Pancreas (tissue), 10 donors: ENCODE data around the gene DDX54. TPM values are rescaled to one million over a fixed set of nuclear protein-coding genes. Genes with fewer than 3 reads are reported as not detected.
A peak's percentile ranks its signal among the peaks of the same experiment; 100 is the strongest.

Source experiments
- ATAC-seq, 4 donors: fragments of 200-7000 bp; cut with Tn5 transposase; one replicate each; pipeline versions ENCODE4 v1.8.0 to v1.9.1; 2020; ENCODE audit warnings: mild to moderate bottlenecking in 4 of 4, moderate library complexity in 4 of 4
- DNase-seq, 6 donors: peaks; one replicate each; pipeline ENCODE4 v3.0.0-alpha.2; 2020
- FAIRE-seq: peaks from 2 replicates; lab custom pipeline; 2012; peaks lifted over from hg19 to GRCh38; lab: Jason Lieb, UNC
- H3K27ac ChIP-seq, 4 donors: fragments of 200-600 bp; sonication (generic); 1 replicate in 3 of 4; 2 replicates in 1 of 4; pipeline versions ENCODE4 v1.5.0 to v1.8.0; 2020
- H3K27me3 ChIP-seq, 4 donors: fragments of 200-600 bp; one replicate each; pipeline ENCODE4 v1.8.0; 2021
- H3K36me3 ChIP-seq, 3 donors: fragments of 200-600 bp; sonication (generic) in 1 of 3; one replicate each; pipeline versions ENCODE4 v1.5.0 to v1.8.0; 2020 to 2021
- H3K4me1 ChIP-seq, 3 donors: fragments of 200-600 bp; one replicate each; pipeline ENCODE4 v1.8.0; 2021
- H3K4me3 ChIP-seq, 4 donors: fragments of 200-600 bp; sonication (generic) in 2 of 4; one replicate each; pipeline versions ENCODE4 v1.5.0 to v1.8.0; 2020 to 2021
- H3K9me3 ChIP-seq, 4 donors: fragments of 200-600 bp; one replicate each; pipeline ENCODE4 v1.8.0; 2021
- WGBS, 2 donors: extraction: QIAGEN DNeasy Blood & Tissue Kit; methylation state at CpG; one replicate each; pipeline ENCODE4 v1.1.7; 2013; 5-methylcytosine and 5-hydroxymethylcytosine counted together
- intact Hi-C, 3 donors: fragments of 100-400 bp; cut with DNase I; formaldehyde crosslinking; loops; one replicate each; pipeline versions ENCODE4 v1.11.1 to v1.14.2; 2022
- polyA plus RNA-seq, 2 donors: library from polyadenylated mRNA; stranded (reverse); fragments of 200-250 nt; gene quantifications; one replicate each; pipeline ENCODE4 v1.2.3, GENCODE V29; 2013
- total RNA-seq, 6 donors: library from RNA; stranded (reverse); fragmentation: NEBNext Ultra II Directional in 4 of 6; extraction: Animal tissue kit (Norgen Biotek cat#: 25700) in 4 of 6; gene quantifications; one replicate each; pipeline versions ENCODE4 v1.2.1 to v1.2.4, GENCODE V29; 2021 to 2023
- TF ChIP-seq, protein P1 (sequence below), 4 donors: fragments of 200-600 bp; sonication (generic) in 3 of 4; IDR thresholded peaks; one replicate each; pipeline versions ENCODE4 v1.5.0 to v1.8.0; 2021; ENCODE audit warnings: antibody characterized with exemption in 4 of 4
- donor health status: healthy with polysubstance abuse.
- donor health status: DM: no; HTN: no; CAD: no; lungs with moderate emphysema.
- donor health status: DM: no; HTN: no; CAD: no.
- donor health status: control.
- donor health status: control.
- donor health status: Bipolar disorder and iron deficiency.
- donor health status: DM: yes; HTN: yes; CAD: no.
- donor health status: DM: no; HTN: no; CAD: no.
- donor health status: DM: no; HTN: no; CAD: no.
- donor health status: DM: yes; HTN: yes; CAD: no.

The DDX54 gene
- total and polyA plus RNA-seq, 8 donors, result 30.0 to 71.4 (median 54.6) TPM

DNA sequence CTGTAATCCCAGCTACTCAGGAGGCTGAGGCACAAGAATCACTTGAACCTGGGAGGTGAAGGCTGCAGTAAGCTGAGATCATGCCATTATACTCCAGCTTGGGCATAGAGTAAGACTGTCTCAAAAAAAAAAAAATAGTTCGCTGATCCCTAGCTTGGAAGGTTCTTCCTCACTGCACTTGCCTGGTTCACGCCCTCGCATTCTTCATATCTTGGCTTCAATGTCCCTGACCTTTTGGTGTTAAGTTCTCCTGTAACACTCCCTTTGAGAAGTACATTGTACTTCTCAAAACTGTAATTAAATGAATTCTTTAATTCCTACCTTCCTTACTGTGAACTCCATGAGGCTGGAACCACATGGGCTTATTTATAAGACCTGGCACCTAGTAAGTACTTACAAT, 19.5 kb upstream of the DDX54 start:
- H3K27me3 ChIP-seq, result no peaks in the 10 kb centered on the region
- H3K36me3 ChIP-seq, result no peaks in the 10 kb centered on the region
- DNase-seq (no peak), FAIRE-seq (no peak), ATAC-seq (no peak)
- no peak overlapping the region for H3K4me3 ChIP-seq
- H3K4me1 ChIP-seq, result peaks cover 16 to 26% (median 17%) of the 10 kb centered on the region in 3 donors
- intact Hi-C loops, result loop anchor here in 1 of 3 donors (10.0 kb wide), 1 partner anchor 50 kb away; no protein-coding TSS in a partner anchor
- H3K9me3 ChIP-seq, result no peaks in the 10 kb centered on the region
- WGBS, 2 donors, result 60 to 65% methylated on average over 3 of the region's 3 CpGs
- TF ChIP-seq, protein P1, sequence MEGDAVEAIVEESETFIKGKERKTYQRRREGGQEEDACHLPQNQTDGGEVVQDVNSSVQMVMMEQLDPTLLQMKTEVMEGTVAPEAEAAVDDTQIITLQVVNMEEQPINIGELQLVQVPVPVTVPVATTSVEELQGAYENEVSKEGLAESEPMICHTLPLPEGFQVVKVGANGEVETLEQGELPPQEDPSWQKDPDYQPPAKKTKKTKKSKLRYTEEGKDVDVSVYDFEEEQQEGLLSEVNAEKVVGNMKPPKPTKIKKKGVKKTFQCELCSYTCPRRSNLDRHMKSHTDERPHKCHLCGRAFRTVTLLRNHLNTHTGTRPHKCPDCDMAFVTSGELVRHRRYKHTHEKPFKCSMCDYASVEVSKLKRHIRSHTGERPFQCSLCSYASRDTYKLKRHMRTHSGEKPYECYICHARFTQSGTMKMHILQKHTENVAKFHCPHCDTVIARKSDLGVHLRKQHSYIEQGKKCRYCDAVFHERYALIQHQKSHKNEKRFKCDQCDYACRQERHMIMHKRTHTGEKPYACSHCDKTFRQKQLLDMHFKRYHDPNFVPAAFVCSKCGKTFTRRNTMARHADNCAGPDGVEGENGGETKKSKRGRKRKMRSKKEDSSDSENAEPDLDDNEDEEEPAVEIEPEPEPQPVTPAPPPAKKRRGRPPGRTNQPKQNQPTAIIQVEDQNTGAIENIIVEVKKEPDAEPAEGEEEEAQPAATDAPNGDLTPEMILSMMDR (IDR thresholded peaks at IDR 0.05), result no peak
- no peak overlapping the region for H3K27ac ChIP-seq

DNA sequence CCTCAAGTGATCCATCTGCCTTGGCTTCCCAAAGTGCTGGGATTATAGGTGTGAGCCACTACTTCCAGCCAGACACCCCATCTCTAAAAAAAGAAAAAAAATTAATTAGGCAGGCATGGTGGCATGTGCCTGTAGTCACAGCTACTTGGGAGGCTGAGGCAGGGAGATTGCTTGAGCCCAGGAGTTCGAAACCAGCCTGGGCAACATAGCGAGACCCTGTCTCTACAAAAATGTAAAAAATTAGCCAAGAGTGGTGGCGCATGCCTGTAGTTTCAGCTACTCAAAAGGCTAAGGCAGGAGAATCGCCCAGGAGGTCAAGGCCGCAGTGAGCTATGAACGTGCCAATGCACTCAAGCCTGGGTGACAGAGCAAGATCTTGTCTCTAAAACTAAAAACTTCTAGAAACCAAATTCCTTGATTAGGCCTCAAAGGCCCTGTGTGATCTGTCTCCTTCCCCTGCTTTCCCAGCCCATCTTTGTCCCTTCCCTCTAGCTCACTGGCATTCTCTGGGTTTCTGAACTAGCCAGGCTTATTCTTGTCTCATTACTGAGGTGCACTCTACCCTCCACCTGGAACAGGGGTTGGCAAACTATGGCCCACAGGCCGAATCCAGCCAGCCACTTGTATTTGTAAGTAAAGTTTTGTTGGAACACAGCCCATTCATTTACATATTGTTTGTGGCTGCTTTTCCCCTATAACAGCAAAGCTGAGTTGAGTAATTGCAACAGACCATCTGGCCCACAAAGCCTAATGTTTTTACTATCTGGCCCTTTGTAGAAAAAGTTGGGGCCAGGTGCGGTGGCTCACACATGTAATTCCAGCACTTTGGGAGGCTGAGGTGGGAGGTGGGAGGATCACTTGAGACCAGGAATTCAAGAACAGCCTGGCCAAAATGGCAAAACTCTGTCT, 18.8 kb upstream of the DDX54 start:
- no peak for DNase-seq

DNA sequence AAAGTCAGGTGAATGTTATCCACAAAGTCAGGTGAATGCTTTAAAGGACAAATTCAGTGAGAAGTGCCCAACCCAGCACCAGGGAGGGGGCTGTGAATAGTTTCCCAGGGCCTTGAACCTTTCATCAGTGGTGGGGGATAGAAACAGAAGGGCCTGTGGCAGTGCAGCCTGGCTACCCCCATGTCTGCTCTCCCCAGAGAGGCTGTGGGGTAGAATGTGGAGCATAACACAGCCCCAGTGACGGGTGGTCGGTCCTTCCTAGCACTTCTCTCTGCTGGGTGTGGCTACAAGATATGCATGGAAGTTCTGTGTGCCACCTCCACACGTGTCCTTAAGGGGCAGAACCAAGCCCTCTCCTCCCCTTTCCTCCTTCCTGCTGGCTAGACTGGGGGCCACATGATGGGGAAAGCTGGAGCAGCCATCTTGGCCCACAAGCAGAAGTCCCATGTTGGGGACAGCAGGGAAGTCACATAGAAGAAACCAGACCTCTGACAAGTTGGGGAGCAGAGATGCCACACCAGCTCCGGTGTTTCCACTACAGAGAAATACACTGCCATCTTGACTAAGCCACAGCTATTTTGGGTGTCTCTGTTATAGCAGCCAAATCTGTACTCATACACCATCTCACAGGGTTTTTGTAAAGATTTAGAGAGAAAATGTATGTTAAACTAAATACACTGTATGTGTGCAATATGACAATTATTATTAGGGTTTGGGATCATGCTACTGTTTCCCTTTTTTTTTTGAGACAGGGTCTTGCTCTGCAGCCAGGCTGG, 17.2 kb upstream of the DDX54 start:
- ATAC-seq, result no peak
- intact Hi-C loops, result loop anchor here in 1 of 3 donors (10.0 kb wide), 1 partner anchor 52 kb away; no protein-coding TSS in a partner anchor
- H3K9me3 ChIP-seq, result no peaks in the 10 kb centered on the region
- no peaks in the 10 kb centered on the region for H3K27me3 ChIP-seq
- no peak for FAIRE-seq
- H3K4me3 ChIP-seq, result no peak overlapping the region
- H3K4me1 ChIP-seq, result peaks cover 17 to 28% (median 17%) of the 10 kb centered on the region in 3 donors
- TF ChIP-seq, protein P1 (IDR thresholded peaks at IDR 0.05), result no peak
- DNase-seq, result no peak
- no peaks in the 10 kb centered on the region for H3K36me3 ChIP-seq
- 92 to 95% methylated on average over 4 of the region's 4 CpGs for WGBS, 2 donors
- H3K27ac ChIP-seq, result no peak overlapping the region

More for the DNA sequence above, 18.8 kb upstream of the DDX54 start:
- TF ChIP-seq, protein P1 (IDR thresholded peaks at IDR 0.05), result no peak
- 76 to 77% methylated on average over 8 of the region's 8 CpGs for WGBS, 2 donors
- ATAC-seq (no peak), FAIRE-seq (no peak)
- no peak overlapping the region for H3K27ac ChIP-seq
- intact Hi-C loops, result loop anchor here in 1 of 3 donors (10.0 kb wide), 1 partner anchor 51 kb away; no protein-coding TSS in a partner anchor
- peaks cover 17 to 28% (median 17%) of the 10 kb centered on the region in 3 donors for H3K4me1 ChIP-seq
- no peaks in the 10 kb centered on the region for H3K27me3 ChIP-seq
- no peaks in the 10 kb centered on the region for H3K9me3 ChIP-seq
- no peaks in the 10 kb centered on the region for H3K36me3 ChIP-seq
- H3K4me3 ChIP-seq, result no peak overlapping the region

DNA sequence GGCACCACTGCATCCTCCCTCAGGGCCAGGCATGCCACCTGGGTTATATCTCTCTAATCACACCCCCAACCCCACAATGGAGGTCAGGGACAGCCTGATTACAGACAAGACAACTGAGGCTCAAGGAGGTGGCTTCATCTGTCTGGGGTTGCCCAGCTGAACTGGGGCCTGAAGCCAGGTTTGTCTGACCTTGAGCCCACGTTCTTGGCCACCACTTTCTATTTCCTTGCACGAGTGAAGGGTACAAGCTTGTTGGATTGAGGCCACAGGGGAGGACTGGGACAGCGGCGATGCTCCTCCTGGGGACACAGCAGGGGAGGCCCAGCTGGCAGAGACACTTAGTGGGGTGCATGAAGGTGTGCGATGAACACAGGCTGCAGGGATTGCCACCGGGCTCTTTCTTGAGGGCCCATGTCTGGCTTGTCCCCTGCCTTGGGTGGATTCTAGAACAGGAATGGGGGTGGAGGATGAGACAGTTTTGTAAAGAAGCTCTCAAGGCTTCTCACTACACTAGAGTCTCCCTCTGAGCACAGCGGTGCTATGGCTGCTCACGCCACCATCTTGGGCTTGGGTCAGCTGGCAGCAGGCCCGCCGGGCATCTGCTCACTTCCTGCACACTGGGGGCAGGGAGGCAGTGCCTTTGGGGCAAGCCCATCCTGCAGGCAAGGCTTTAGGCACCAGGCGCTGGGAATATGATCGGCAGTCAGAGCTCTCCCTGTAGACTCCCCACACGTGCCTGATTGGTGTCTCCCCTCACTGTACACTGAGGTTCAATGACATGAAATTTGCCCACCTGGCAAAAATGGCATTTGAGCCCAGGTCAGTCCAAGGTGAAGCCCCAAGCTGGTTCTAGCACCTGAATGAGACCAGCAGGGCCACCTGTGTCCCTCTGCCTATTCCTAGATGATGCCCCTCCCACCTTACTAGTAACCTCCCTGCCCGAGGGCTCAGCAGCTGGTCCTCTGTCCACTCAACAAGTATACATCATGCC, 16.2 kb upstream of the DDX54 start:
- TF ChIP-seq, protein P1 (IDR thresholded peaks at IDR 0.05), result no peak
- Histone ChIP-seq H3K4me1 (peaks cover 17 to 28% (median 17%) of the 10 kb centered on the region in 3 donors), H3K9me3 (no peaks in the 10 kb centered on the region), H3K36me3 (no peaks in the 10 kb centered on the region), H3K27me3 (no peaks in the 10 kb centered on the region), H3K4me3 (no peak overlapping the region), H3K27ac (peak overlapping the region; percentile 46 to 72 (median 61))
- intact Hi-C loops, result loop anchor here in 1 of 3 donors (10.0 kb wide), 1 partner anchor 53 kb away; no protein-coding TSS in a partner anchor
- ATAC-seq (peak; percentile 23 to 51 (median 36)), FAIRE-seq (no peak), DNase-seq (peak in 5 of 6 donors; percentile 49 to 85 (median 65))
- 53 to 62% methylated on average over 14 of the region's 14 CpGs for WGBS, 2 donors
